Skeletal muscle satellite cell (primary cell): ENCODE data around the gene PLEKHM3.

Source experiments
- H3K27me3 ChIP-seq: 2 replicates; pipeline ENCODE4 v1.7.0; 2013; ENCODE audit warnings: low read length; ENCODE audit not compliant: control insufficient read depth, insufficient read depth
- H3K36me3 ChIP-seq: 2 replicates; pipeline ENCODE4 v1.7.0; 2013; ENCODE audit warnings: mild to moderate bottlenecking, control low read depth, low read length; ENCODE audit not compliant: insufficient read depth
- H3K4me1 ChIP-seq: 2 replicates; pipeline ENCODE4 v1.7.0; 2013; ENCODE audit warnings: low read length; ENCODE audit not compliant: control insufficient read depth, insufficient read depth
- H3K4me2 ChIP-seq: 2 replicates; pipeline ENCODE4 v1.7.0; 2013; ENCODE audit warnings: mild to moderate bottlenecking, low read length
- H3K4me3 ChIP-seq: 2 replicates; pipeline ENCODE4 v1.7.0; 2013; ENCODE audit warnings: low read length
- H3K9ac ChIP-seq: 2 replicates; pipeline ENCODE4 v1.7.0; 2013; ENCODE audit warnings: mild to moderate bottlenecking, low read depth, low read length, moderate library complexity
- H3K9me3 ChIP-seq: replicated peaks from 2 replicates; pipeline ENCODE4 v1.7.0; 2013; ENCODE audit warnings: mild to moderate bottlenecking, control low read depth, low read length

PLEKHM3 gene

DNA sequence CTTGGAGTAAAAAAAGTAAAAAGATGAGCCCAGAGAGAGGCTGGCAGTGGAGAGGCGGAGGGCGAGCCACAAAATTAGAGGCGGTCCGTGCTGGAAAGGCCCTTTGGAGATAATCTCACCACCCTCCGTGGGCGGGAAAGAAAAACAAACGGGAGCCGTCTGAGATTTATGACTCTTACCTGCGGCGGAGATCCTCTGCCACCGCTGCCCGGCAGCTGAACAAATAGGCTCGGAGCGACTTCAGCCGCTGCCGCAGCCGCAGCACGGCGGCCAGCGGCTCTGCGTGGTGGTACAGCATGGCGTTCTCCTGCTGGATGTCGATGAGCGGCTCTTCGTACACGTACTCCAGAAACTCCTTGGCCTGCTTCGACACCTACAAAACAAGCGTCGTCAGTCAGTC lies 94.6 kb downstream of the PLEKHM3 start:
- no peaks in the 10 kb centered on the region for H3K27me3 ChIP-seq
- no peak overlapping the region for H3K4me2 ChIP-seq
- H3K4me1 ChIP-seq: peaks cover 18% of the 10 kb centered on the region
- no peaks in the 10 kb centered on the region for H3K36me3 ChIP-seq
- no peak overlapping the region for H3K4me3 ChIP-seq
- no peak overlapping the region for H3K9ac ChIP-seq
- H3K9me3 ChIP-seq: no peaks in the 10 kb centered on the region

DNA sequence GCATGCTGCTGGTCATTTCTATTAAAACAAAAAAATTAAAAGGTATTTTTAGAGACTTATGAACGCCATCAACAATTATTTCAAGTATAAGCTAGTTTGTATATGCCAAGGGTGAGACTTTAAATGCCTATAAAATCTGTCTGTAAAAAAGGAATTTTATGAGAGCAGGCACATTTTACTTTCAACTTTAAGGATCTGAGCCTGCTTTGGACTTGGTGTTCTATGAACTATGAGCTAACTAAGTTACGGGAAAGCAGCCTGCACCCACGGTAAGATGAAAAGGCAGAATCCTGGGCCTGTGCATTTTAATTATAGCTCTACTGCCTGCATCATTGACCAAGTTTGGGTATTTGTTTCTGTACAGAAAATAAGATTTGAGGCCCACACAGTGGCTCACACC lies 95.4 kb downstream of the PLEKHM3 start:
- Histone ChIP-seq H3K4me1 (peaks cover 25% of the 10 kb centered on the region), H3K4me3 (no peak overlapping the region), H3K9ac (no peak overlapping the region), H3K27me3 (no peaks in the 10 kb centered on the region), H3K36me3 (no peaks in the 10 kb centered on the region), H3K4me2 (no peak overlapping the region), H3K9me3 (no peaks in the 10 kb centered on the region)

DNA sequence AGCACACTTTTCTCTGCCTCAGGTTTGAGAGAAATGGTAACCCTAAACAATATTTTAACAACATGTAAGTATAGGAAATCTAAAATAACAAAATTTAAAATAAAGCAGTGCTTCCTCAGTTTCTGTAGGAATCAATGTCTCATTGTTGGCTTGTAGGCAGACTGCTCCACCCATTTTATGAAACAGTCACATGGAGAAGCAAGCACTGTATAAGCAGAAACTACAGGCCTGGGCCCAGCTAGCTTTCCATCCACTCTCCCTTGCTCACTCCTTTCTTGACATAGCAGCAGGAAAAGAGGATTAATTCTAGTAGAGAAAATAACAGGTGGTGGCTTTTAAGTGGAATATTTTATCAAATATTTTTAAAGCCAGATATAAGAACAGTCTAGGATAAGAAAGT lies 97.2 kb downstream of the PLEKHM3 start:
- H3K27me3 ChIP-seq: no peaks in the 10 kb centered on the region
- H3K4me2 ChIP-seq: no peak overlapping the region
- H3K36me3 ChIP-seq: no peaks in the 10 kb centered on the region
- H3K9me3 ChIP-seq: no peaks in the 10 kb centered on the region
- H3K4me3 ChIP-seq: no peak overlapping the region
- H3K4me1 ChIP-seq: peaks cover 25% of the 10 kb centered on the region
- H3K9ac ChIP-seq: no peak overlapping the region

DNA sequence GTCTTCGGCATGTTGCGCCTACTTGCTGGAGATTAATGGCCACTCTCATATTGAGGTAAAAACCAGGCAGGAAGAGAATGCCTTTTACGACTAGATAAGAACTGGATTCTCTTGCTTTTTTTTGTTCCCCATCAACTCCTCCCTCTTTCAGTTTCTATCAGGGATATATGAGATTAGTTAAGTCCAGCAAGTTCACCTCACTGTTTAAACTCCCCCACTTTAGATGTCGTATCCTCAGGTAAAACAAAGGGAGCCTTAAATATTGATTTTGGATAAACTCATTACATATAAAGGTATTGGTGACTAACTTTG lies 98.4 kb downstream of the PLEKHM3 start:
- no peaks in the 10 kb centered on the region for H3K36me3 ChIP-seq
- no peaks in the 10 kb centered on the region for H3K27me3 ChIP-seq
- H3K4me1 ChIP-seq: peaks cover 25% of the 10 kb centered on the region
- H3K4me3 ChIP-seq: no peak overlapping the region
- no peak overlapping the region for H3K4me2 ChIP-seq
- no peak overlapping the region for H3K9ac ChIP-seq
- no peaks in the 10 kb centered on the region for H3K9me3 ChIP-seq

DNA sequence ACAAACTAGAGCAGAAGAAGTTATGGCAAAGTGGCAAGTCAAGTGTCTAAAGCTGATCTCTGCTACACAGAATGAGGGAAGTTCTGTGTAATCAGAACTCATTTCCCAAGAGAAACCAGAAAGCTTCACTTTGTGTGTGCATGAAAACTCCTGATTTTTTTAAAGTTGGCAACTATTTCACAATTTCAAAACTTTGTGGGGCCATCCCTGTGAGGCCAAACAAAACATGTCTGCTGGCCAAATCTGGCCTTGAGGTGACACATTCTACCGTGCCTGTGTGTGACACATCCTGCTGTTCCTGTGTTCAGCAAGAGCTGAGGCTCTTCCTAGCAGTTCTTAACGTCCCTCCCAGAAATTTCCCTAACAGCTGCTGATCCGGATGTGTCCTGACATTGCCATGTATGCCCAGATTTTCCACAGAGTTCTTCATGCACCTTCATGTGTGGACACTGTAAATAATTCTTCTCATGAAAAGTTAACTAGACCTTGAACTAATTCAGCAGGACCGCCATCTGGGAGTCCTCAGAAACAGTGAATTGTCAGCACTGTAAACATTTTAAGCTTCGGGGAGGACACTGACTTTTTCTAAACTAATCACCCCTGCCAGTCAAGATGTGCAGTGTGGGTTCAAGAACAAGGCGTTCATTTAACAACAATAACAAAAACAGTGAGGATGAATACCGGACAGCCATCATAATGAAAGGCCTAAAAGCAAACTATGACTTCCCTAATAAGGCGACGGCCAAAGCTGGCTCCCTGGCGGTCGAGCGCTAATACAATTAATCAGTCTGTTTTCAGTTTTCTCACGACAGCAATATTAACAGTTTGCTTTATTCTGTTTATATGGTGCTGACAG lies 99.0 kb downstream of the PLEKHM3 start:
- H3K4me3 ChIP-seq: peak overlapping the region; percentile 1
- H3K4me1 ChIP-seq: peaks cover 25% of the 10 kb centered on the region
- H3K4me2 ChIP-seq: peak overlapping the region; percentile 52
- no peaks in the 10 kb centered on the region for H3K36me3 ChIP-seq
- peak overlapping the region; percentile 9 for H3K9ac ChIP-seq
- no peaks in the 10 kb centered on the region for H3K27me3 ChIP-seq
- no peaks in the 10 kb centered on the region for H3K9me3 ChIP-seq

DNA sequence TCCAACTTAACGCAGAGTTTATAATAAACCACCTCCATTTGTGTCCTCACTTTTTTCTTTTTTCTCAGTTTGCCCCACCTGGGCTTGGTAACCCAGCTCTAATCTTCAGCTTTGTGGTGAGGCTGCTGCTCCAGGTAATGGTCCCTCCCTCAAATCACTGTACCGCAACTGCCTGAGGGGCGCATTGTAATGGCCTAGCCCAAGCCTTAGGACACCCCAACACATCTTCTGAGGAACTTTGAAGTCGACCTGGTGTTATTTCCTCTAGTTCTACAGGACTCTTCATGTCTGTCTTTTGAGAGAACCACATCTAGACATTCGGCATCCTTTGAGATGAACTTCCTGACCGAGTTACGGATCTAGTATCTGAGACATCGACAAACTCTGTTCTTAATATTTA lies 99.7 kb downstream of the PLEKHM3 start:
- H3K36me3 ChIP-seq: no peaks in the 10 kb centered on the region
- peak overlapping the region; percentile 52 for H3K4me2 ChIP-seq
- H3K9me3 ChIP-seq: no peaks in the 10 kb centered on the region
- peak overlapping the region; percentile 9 for H3K9ac ChIP-seq
- peak overlapping the region; percentile 1 for H3K4me3 ChIP-seq
- no peaks in the 10 kb centered on the region for H3K27me3 ChIP-seq
- peaks cover 25% of the 10 kb centered on the region for H3K4me1 ChIP-seq

DNA sequence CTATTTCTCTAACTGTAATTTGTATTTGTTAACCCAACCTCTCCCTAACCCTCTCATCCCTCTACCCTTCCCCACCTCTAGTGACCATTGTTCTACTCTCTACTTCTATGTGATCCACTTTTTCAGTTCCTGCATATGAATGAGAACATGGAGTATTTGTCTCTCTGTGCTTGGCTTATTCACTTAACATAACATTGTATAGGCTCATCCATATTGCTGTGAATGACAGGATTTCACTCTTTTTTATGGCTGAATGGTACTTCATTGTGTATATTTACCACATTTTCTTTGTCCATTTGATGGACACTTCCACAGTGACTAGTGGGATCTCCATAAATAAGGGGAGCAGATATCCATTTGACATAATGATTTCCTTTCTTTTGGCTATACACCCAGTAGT lies 103.7 kb downstream of the PLEKHM3 start:
- Histone ChIP-seq H3K36me3 (no peaks in the 10 kb centered on the region), H3K9ac (no peak overlapping the region), H3K27me3 (no peaks in the 10 kb centered on the region), H3K4me2 (no peak overlapping the region), H3K9me3 (no peaks in the 10 kb centered on the region), H3K4me3 (no peak overlapping the region), H3K4me1 (peaks cover 15% of the 10 kb centered on the region)

DNA sequence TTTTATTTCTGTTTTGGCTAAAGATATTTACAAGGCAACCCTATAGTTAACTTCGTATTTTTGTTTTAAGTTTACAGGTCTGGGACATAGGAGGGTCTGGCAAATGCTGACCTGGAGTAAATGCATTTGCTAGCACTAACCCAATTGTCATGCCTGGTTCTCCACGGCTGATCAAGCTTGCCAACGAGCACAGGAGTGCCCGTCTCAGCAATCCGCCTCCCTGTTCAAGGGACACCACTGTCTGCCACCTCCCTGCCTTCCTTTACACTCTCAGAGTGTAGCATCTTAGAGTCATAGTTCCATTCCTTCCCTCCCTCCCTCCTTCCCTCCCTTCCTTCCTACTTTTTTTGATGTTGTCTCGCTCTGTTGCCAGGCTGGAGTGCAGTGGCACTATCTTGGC lies 104.6 kb downstream of the PLEKHM3 start:
- peaks cover 6% of the 10 kb centered on the region for H3K4me1 ChIP-seq
- no peak overlapping the region for H3K9ac ChIP-seq
- no peaks in the 10 kb centered on the region for H3K36me3 ChIP-seq
- H3K4me2 ChIP-seq: no peak overlapping the region
- no peaks in the 10 kb centered on the region for H3K27me3 ChIP-seq
- H3K4me3 ChIP-seq: no peak overlapping the region
- H3K9me3 ChIP-seq: no peaks in the 10 kb centered on the region

DNA sequence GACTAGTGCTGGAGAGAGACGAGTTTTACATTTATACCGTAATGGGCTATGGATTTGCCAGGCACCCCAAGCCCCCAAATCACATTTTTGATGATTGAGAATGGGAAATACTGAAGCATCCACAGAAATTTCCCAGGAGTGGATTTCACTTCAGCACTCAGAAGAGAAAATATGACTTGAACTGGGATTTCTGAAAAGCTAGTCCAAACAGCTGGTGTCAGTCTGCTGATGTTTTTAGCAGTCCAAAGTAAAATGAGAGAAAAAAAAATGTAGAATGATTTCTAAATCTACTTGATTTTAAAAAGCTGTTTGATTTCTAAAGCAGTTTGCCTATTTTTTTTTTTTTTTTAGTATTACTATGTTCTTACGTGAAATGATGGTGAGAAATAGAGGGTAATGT lies 105.0 kb downstream of the PLEKHM3 start:
- H3K9me3 ChIP-seq: no peaks in the 10 kb centered on the region
- no peaks in the 10 kb centered on the region for H3K27me3 ChIP-seq
- H3K4me3 ChIP-seq: no peak overlapping the region
- H3K4me1 ChIP-seq: peaks cover 2% of the 10 kb centered on the region
- no peak overlapping the region for H3K4me2 ChIP-seq
- no peaks in the 10 kb centered on the region for H3K36me3 ChIP-seq
- no peak overlapping the region for H3K9ac ChIP-seq

DNA sequence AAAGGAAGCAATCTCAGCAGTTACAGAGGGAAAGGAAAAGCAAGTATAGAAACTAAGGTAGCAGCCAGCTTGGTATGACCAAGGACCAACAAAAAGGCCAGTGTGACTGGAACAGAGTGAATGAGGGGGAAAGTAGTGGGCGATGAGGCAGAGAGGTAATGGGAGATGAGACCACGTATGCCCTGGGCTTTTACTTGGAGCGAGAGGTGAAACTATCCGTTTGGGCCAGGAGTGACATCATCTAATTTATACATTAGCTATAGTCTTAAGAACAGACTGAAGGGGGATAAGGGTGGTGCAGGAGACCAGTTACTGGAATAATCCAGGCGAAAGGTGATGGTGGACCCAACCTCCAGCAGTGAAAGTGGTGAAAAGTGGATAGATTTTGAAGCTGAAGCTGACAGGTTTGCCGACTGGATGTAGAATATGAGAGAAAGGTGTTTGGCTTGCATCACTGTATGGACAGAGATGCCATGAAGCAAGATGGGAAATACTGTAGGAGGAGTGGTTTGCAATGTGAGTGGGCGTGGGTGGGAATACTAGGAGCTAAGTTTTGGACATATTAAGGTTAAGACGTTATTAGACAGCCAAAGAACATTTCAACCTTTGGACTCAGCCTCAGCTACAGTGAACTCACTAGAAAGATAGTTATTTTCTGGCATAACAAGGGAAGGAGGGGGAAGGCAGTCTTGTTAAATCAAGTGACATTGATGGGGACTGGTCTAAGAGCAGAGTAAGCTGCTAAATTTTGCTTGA lies 106.0 kb downstream of the PLEKHM3 start:
- Histone ChIP-seq H3K9ac (no peak overlapping the region), H3K4me1 (no peaks in the 10 kb centered on the region), H3K27me3 (no peaks in the 10 kb centered on the region), H3K4me2 (no peak overlapping the region), H3K36me3 (no peaks in the 10 kb centered on the region), H3K9me3 (no peaks in the 10 kb centered on the region), H3K4me3 (no peak overlapping the region)

DNA sequence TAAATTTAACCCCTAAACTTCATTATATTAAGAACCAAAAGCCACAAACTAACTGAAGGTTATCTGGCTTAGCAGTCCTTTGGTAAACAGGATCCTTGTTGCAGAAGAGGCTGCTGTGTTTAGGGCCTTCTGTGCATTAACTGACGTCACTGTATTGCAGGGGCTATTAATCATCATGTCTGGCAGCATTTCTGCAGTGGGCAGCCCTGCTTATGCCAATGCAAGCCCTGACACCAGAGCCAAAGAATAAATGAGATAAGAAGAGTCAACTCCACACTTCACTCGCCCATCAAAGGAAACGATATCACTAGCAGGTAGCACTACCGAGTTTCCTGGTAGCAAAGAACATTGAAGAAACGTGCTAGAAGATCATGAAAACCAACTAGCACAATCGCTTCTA lies 110.6 kb downstream of the PLEKHM3 start:
- Histone ChIP-seq H3K27me3 (no peaks in the 10 kb centered on the region), H3K36me3 (peaks cover 4% of the 10 kb centered on the region), H3K9ac (no peak overlapping the region)

More for the DNA sequence above, 110.6 kb downstream of the PLEKHM3 start:
- no peak overlapping the region for H3K4me3 ChIP-seq
- no peaks in the 10 kb centered on the region for H3K9me3 ChIP-seq
- no peaks in the 10 kb centered on the region for H3K4me1 ChIP-seq
- H3K4me2 ChIP-seq: no peak overlapping the region
